Right lobe of liver (tissue), 4 donors: ENCODE data around the gene TEX38.

Experiments
- POLR2A ChIP-seq: fragments of 450-650 bp; IDR thresholded peaks from one replicate; pipeline ENCODE4 v1.6.1; 2017; ENCODE audit warnings: antibody characterized with exemption, mild to moderate bottlenecking
- TF ChIP-seq, protein P1 (sequence below), 4 donors: fragments of 200-600 bp in 3 of 4; fragments of 450-650 bp in 1 of 4; IDR thresholded peaks; one replicate each; pipeline versions ENCODE4 v1.5.1 to v1.8.0; 2016 to 2022; ENCODE audit warnings: antibody characterized with exemption in 4 of 4, mild to moderate bottlenecking in 2 of 4
- donor health status: DM: no; HTN: no; CAD: no.
- donor health status: DM: no; HTN: no; CAD: no.
- donor health status: DM: no; HTN: yes; CAD: no.

DNA sequence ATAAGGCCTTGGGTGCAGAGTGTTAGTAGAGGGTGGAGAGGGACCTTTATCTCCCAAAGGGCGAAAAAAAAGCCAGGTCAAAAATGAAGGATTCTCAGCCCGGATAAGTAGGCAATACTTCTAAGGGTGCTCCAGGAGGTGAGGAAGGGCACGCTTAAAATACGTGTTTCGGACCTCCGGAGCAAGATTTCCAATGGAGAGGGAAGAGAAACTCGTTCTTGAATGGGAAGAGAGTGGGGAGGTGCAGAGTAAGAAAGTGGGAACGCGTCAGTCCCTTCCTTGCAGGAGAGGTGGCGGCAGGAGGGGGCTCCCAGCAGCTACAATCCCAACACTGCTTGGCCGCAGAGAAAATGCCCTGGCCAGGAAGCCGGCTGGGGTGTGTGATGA is 46.7 kb downstream of the TEX38 start:
- TF ChIP-seq POLR2A: no peak
- TF ChIP-seq, protein P1, sequence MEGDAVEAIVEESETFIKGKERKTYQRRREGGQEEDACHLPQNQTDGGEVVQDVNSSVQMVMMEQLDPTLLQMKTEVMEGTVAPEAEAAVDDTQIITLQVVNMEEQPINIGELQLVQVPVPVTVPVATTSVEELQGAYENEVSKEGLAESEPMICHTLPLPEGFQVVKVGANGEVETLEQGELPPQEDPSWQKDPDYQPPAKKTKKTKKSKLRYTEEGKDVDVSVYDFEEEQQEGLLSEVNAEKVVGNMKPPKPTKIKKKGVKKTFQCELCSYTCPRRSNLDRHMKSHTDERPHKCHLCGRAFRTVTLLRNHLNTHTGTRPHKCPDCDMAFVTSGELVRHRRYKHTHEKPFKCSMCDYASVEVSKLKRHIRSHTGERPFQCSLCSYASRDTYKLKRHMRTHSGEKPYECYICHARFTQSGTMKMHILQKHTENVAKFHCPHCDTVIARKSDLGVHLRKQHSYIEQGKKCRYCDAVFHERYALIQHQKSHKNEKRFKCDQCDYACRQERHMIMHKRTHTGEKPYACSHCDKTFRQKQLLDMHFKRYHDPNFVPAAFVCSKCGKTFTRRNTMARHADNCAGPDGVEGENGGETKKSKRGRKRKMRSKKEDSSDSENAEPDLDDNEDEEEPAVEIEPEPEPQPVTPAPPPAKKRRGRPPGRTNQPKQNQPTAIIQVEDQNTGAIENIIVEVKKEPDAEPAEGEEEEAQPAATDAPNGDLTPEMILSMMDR (IDR thresholded peaks at IDR 0.05): no peak
